C4-2B (cell line): ENCODE results near the gene CDH8.

Source experiments
- H3K27ac ChIP-seq: fragments of 450-650 bp; 2 replicates; pipeline ENCODE4 v1.5.1; 2017
- ZFX ChIP-seq: fragments of 450-650 bp; IDR thresholded peaks from 2 replicates; pipeline ENCODE4 v1.6.1; 2017
- TF ChIP-seq, protein P1 (sequence below): fragments of 450-650 bp; conservative IDR thresholded peaks from 2 replicates; pipeline ENCODE4 v1.5.1; 2017; ENCODE audit warnings: mild to moderate bottlenecking

Gene CDH8

DNA sequence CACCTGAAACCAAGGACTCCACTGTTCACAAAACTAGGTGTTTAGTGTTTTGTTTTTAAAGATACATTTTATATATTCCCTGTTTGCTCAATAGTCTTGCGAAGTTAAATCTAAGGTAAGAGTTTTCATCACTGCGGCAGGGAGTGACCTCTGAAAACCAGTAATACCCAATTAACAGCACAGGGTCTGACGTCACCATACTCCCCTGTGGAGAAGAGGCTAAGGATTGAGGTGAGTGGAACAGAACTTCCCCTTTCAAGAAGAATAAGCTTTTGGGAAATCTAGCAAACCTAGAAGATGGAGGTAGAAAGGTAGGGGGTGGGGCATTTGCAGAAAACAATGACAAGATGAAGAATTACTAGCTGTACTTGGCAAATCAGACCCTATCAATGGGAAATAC lies 120.7 kb downstream of the CDH8 start:
- TF ChIP-seq ZFX: no peak
- TF ChIP-seq, protein P1, sequence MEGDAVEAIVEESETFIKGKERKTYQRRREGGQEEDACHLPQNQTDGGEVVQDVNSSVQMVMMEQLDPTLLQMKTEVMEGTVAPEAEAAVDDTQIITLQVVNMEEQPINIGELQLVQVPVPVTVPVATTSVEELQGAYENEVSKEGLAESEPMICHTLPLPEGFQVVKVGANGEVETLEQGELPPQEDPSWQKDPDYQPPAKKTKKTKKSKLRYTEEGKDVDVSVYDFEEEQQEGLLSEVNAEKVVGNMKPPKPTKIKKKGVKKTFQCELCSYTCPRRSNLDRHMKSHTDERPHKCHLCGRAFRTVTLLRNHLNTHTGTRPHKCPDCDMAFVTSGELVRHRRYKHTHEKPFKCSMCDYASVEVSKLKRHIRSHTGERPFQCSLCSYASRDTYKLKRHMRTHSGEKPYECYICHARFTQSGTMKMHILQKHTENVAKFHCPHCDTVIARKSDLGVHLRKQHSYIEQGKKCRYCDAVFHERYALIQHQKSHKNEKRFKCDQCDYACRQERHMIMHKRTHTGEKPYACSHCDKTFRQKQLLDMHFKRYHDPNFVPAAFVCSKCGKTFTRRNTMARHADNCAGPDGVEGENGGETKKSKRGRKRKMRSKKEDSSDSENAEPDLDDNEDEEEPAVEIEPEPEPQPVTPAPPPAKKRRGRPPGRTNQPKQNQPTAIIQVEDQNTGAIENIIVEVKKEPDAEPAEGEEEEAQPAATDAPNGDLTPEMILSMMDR: no peak
- no peak overlapping the region for H3K27ac ChIP-seq

DNA sequence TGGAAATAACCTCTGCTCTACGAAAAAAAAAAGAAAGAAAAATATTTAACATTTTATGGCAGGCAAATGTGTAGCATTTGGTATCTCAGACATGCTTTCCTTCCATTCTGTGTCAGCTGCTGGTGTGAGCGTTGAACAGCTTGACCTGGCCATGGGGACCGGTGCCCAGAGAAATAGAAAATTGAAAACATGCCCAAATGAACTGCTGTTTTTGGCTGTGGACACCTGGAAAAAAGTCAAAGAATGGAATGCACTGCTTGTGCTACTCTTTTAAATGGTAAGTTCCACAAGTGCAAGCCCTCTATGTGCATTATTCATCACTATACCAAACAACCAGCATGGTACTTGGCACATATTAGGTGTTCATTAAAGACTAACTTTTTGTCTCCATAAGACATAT lies 127.2 kb downstream of the CDH8 start:
- TF ChIP-seq, protein P1: no peak
- no peak for TF ChIP-seq ZFX
- no peak overlapping the region for H3K27ac ChIP-seq

- H3K27ac ChIP-seq: no peak overlapping the region
- no peak for TF ChIP-seq ZFX
- TF ChIP-seq, protein P1: no peak
These were observed 127.8 kb downstream of the CDH8 start for GRCh38 chr16:61908426-61908825.

- TF ChIP-seq ZFX: no peak
- TF ChIP-seq, protein P1: no peak
- H3K27ac ChIP-seq: no peak overlapping the region
These were observed 134.5 kb downstream of the CDH8 start for GRCh38 chr16:61901689-61902088.

DNA sequence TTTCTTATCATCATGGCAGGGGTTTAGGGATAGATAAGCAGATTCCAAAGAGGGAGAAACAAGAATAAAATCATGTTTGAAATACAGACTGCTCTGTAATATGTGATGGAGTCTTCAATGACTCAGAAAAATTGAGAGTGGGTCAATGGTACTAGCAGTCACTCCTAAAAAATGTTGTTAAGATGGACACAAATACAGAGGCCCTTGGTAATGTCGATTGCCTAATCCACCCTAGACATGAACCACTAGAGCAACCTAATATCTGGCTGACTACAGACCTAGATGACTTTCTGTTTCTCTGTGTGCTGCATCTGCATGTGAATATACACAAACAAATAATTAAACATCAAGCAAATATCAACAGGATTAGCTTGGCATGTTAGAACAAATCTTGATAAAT lies 135.8 kb downstream of the CDH8 start:
- no peak overlapping the region for H3K27ac ChIP-seq
- no peak for TF ChIP-seq ZFX
- TF ChIP-seq, protein P1: no peak

DNA sequence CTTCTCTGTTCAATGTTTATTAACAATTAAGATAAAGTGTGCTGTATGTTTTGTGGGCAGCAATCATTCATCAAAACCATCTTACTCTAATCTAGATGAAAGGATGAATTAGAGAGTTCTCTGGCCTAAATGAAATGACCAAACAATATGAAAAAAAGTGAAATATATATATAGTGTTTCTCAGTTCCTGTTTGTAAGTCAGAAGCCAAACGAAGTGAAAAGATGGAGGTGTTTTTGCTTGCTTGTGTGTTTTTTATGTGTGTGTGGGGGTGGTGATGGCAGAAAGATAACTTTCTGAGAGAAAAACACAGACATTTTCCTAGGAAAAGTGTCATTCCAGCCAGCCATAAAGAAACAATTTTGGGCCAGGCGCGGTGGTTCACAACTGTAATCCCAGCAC lies 138.6 kb downstream of the CDH8 start:
- TF ChIP-seq, protein P1: no peak
- TF ChIP-seq ZFX: no peak
- no peak overlapping the region for H3K27ac ChIP-seq

DNA sequence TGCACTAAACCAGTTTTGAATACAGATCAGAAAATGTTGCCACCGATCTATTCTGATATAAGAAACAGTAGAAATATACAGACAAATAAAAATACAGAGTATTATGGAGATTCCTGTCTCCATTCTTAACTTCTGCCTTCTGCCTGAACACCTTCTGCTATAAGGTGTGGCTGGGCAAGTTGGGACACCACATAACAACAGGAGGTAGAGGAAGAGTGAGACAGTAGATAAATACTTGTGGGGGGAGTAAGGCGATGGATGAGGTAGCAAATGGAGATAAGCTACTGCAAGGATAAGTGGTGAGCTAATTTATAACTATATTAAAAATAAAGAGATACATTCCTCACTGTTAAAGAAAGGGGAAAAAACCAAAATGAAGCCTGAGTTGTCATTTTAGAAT lies 143.7 kb downstream of the CDH8 start:
- no peak for TF ChIP-seq ZFX
- TF ChIP-seq, protein P1: no peak
- H3K27ac ChIP-seq: no peak overlapping the region
